HG03442 (cell line): ENCODE results near the gene SLFN12L.
"Not testable (repeated sequence)": the region's sequence is repeated elsewhere in the genome, so short reads cannot be mapped to it uniquely, and the experiment has no call there.

Experiments
- ATAC-seq: cut with Tn5 transposase; IDR thresholded peaks from one replicate; pipeline ENCODE4 v1.9.1; 2021; ENCODE audit warnings: mild to moderate bottlenecking, moderate library complexity; ENCODE audit not compliant: unreplicated experiment

SLFN12L gene

GRCh38 chr17:35537601-35538141 is at the start of gene SLFN12L:
SLFN12L (minus strand) TSS chr17:35537678; CDS start chr17:35522364, 15,314 bp downstream.
- ATAC-seq, result no peak

GRCh38 chr17:35586569-35587073 is 49.1 kb upstream of the SLFN12L start:
- ATAC-seq, result peak; percentile 14

GRCh38 chr17:35584061-35584460 is 46.6 kb upstream of the SLFN12L start:
- ATAC-seq, result no peak

GRCh38 chr17:35578929-35579432 is 41.5 kb upstream of the SLFN12L start:
- no peak for ATAC-seq

- ATAC-seq, result peak; percentile 82
These were observed 40.9 kb upstream of the SLFN12L start, which contains the start of gene PEX12 for GRCh38 chr17:35578197-35578928. PEX12 (minus strand) TSS chr17:35578571; CDS start chr17:35578021, 550 bp downstream.

GRCh38 chr17:35577830-35578196 is 40.3 kb upstream of the SLFN12L start:
- ATAC-seq, result no peak

- ATAC-seq, result no peak
These were observed 38.3 kb upstream of the SLFN12L start for GRCh38 chr17:35575759-35576158.

GRCh38 chr17:35569405-35569804 is 31.9 kb upstream of the SLFN12L start:
- ATAC-seq, result no peak

- ATAC-seq, result no peak
These were observed 31.1 kb upstream of the SLFN12L start for GRCh38 chr17:35568561-35568960.

- ATAC-seq, result no peak
These were observed 29.5 kb upstream of the SLFN12L start for GRCh38 chr17:35566968-35567367.

GRCh38 chr17:35563181-35563580 is 25.7 kb upstream of the SLFN12L start:
- ATAC-seq, result not testable (repeated sequence)

- ATAC-seq, result no peak
These were observed 23.2 kb upstream of the SLFN12L start, which contains the start of gene SLFN14 for GRCh38 chr17:35560703-35561102. SLFN14 (minus strand) TSS chr17:35560819; CDS start chr17:35558062, 2,757 bp downstream.

GRCh38 chr17:35559495-35560210 is 22.2 kb upstream of the SLFN12L start:
- no peak for ATAC-seq

- ATAC-seq, result no peak
These were observed 19.9 kb upstream of the SLFN12L start for GRCh38 chr17:35557353-35557752.

GRCh38 chr17:35555691-35556090 is 18.2 kb upstream of the SLFN12L start:
- ATAC-seq, result no peak

- ATAC-seq, result no peak
These were observed 17.2 kb upstream of the SLFN12L start for GRCh38 chr17:35554668-35555067.

GRCh38 chr17:35553310-35553709 is 15.8 kb upstream of the SLFN12L start:
- no peak for ATAC-seq

GRCh38 chr17:35548978-35549377 is 11.5 kb upstream of the SLFN12L start:
- ATAC-seq, result no peak

GRCh38 chr17:35548208-35548810 is 10.8 kb upstream of the SLFN12L start:
- ATAC-seq, result no peak

GRCh38 chr17:35546487-35546886 is 9.0 kb upstream of the SLFN12L start:
- ATAC-seq, result no peak

- ATAC-seq, result no peak
These were observed 7.7 kb upstream of the SLFN12L start for GRCh38 chr17:35545150-35545549.
